Osteoblast (primary cell): Measurements from ENCODE around the gene CAPZA2. TPM values are rescaled to one million over a fixed set of nuclear protein-coding genes. Genes with fewer than 3 reads are reported as not detected.

ENCODE experiments used
- DNase-seq: peaks from one replicate; pipeline ENCODE4 v3.0.0; 2011; ENCODE audit warnings: low spot score, mixed read lengths; ENCODE audit not compliant: insufficient read length; ENCODE audit errors: missing footprints
- H2AFZ ChIP-seq: 2 replicates; pipeline ENCODE4 v1.6.0; 2011; ENCODE audit warnings: mild to moderate bottlenecking, low read length
- H3K27ac ChIP-seq: 2 replicates; pipeline ENCODE4 v1.5.1; 2011; ENCODE audit warnings: mild to moderate bottlenecking, low read depth, low read length, moderate library complexity
- H3K27me3 ChIP-seq: 2 replicates; pipeline ENCODE4 v1.6.0; 2012; ENCODE audit warnings: mild to moderate bottlenecking, control low read depth, inconsistent platforms, low read length, moderate library complexity; ENCODE audit not compliant: insufficient read depth
- H3K36me3 ChIP-seq: 2 replicates; pipeline ENCODE4 v1.5.1; 2011; ENCODE audit warnings: mild to moderate bottlenecking, low read length, control low read depth, moderate library complexity; ENCODE audit not compliant: insufficient read depth
- H3K4me1 ChIP-seq: 2 replicates; pipeline ENCODE4 v1.5.1; 2011; ENCODE audit warnings: mild to moderate bottlenecking, low read length, control low read depth, moderate library complexity; ENCODE audit not compliant: insufficient read depth
- H3K4me2 ChIP-seq: 2 replicates; pipeline ENCODE4 v1.6.0; 2011; ENCODE audit warnings: mild to moderate bottlenecking, low read length; ENCODE audit not compliant: insufficient read depth
- H3K4me3 ChIP-seq: fragments of 200-600 bp; sonication (generic); 3 replicates; pipeline ENCODE4 v1.5.1; 2012; ENCODE audit warnings: mild to moderate bottlenecking, low read length, inconsistent platforms; ENCODE audit not compliant: insufficient read depth
- H3K79me2 ChIP-seq: 2 replicates; pipeline ENCODE4 v1.6.0; 2012; ENCODE audit warnings: mild to moderate bottlenecking, low read length, control low read depth, inconsistent platforms; ENCODE audit not compliant: insufficient read depth
- H3K9me3 ChIP-seq: 2 replicates; pipeline ENCODE4 v1.5.1; 2011; ENCODE audit warnings: low read depth, low read length, control low read depth
- H4K20me1 ChIP-seq: 2 replicates; pipeline ENCODE4 v1.6.0; 2012; ENCODE audit warnings: mild to moderate bottlenecking, low read length, control low read depth; ENCODE audit not compliant: insufficient read depth
- CTCF ChIP-seq: IDR thresholded peaks from 2 replicates; pipeline ENCODE4 v1.5.1; 2011; ENCODE audit warnings: mild to moderate bottlenecking, low read depth, low read length, moderate library complexity; ENCODE audit errors: extremely low read depth
- total RNA-seq: library from RNA; depleted of rRNA; stranded (reverse); fragments of >200 nt; gene quantifications from 2 replicates; pipeline ENCODE4 v1.2.3, GENCODE V29; 2012

Gene CAPZA2
- total RNA-seq, 1 donor: 173 TPM

- Histone ChIP-seq H3K36me3 (no peaks in the 10 kb centered on the region), H3K4me1 (peaks cover 6% of the 10 kb centered on the region), H2AFZ (no peak overlapping the region), H4K20me1 (no peaks in the 10 kb centered on the region), H3K79me2 (no peaks in the 10 kb centered on the region), H3K4me3 (no peak overlapping the region), H3K4me2 (no peak overlapping the region), H3K27ac (no peak overlapping the region), H3K9me3 (no peaks in the 10 kb centered on the region), H3K27me3 (no peaks in the 10 kb centered on the region)
- no peak for TF ChIP-seq CTCF
- no peak for DNase-seq
These were observed 20.0 kb upstream of the CAPZA2 start for GRCh38 chr7:116842371-116842770.

GRCh38 chr7:116843378-116843777, 19.0 kb upstream of the CAPZA2 start:
- Histone ChIP-seq H3K79me2 (no peaks in the 10 kb centered on the region), H3K4me2 (peak overlapping the region; percentile 77), H2AFZ (peak overlapping the region; percentile 26)

GRCh38 chr7:116851175-116851574, 11.2 kb upstream of the CAPZA2 start:
- H3K79me2 ChIP-seq: no peaks in the 10 kb centered on the region
- H3K4me2 ChIP-seq: no peak overlapping the region
- no peaks in the 10 kb centered on the region for H3K36me3 ChIP-seq
- H3K4me3 ChIP-seq: no peak overlapping the region
- no peak for DNase-seq
- H3K9me3 ChIP-seq: no peaks in the 10 kb centered on the region
- no peak overlapping the region for H2AFZ ChIP-seq
- TF ChIP-seq CTCF: no peak
- H4K20me1 ChIP-seq: no peaks in the 10 kb centered on the region
- peaks cover 9% of the 10 kb centered on the region for H3K4me1 ChIP-seq
- no peaks in the 10 kb centered on the region for H3K27me3 ChIP-seq
- no peak overlapping the region for H3K27ac ChIP-seq

More at GRCh38 chr7:116843378-116843777, 19.0 kb upstream of the CAPZA2 start:
- DNase-seq: no peak
- no peaks in the 10 kb centered on the region for H3K9me3 ChIP-seq
- H4K20me1 ChIP-seq: no peaks in the 10 kb centered on the region
- no peaks in the 10 kb centered on the region for H3K36me3 ChIP-seq
- H3K27me3 ChIP-seq: no peaks in the 10 kb centered on the region
- TF ChIP-seq CTCF: no peak
- no peak overlapping the region for H3K27ac ChIP-seq
- peak overlapping the region; percentile 64 for H3K4me3 ChIP-seq
- H3K4me1 ChIP-seq: peaks cover 6% of the 10 kb centered on the region

GRCh38 chr7:116851671-116852070, 10.7 kb upstream of the CAPZA2 start:
- Histone ChIP-seq H3K4me2 (no peak overlapping the region), H3K4me3 (no peak overlapping the region), H3K4me1 (peaks cover 9% of the 10 kb centered on the region), H3K27ac (no peak overlapping the region), H2AFZ (no peak overlapping the region), H3K27me3 (no peaks in the 10 kb centered on the region), H4K20me1 (no peaks in the 10 kb centered on the region), H3K36me3 (no peaks in the 10 kb centered on the region), H3K79me2 (no peaks in the 10 kb centered on the region), H3K9me3 (no peaks in the 10 kb centered on the region)
- TF ChIP-seq CTCF: no peak
- no peak for DNase-seq
